ENCODE results near the gene EIF4G3.
A peak's percentile ranks its signal among the peaks of the same experiment; 100 is the strongest.
"Not testable (repeated sequence)": the region's sequence is repeated elsewhere in the genome, so short reads cannot be mapped to it uniquely, and the experiment has no call there.

EIF4G3 gene

GRCh38 chr1:21182181-21182731 lies 5.6 kb upstream of the EIF4G3 start:
- no peak for DNase-seq

- DNase-seq = not testable (repeated sequence)
These were observed 1.6 kb upstream of the EIF4G3 start for GRCh38 chr1:21178271-21178670.

GRCh38 chr1:21175670-21176581 lies 771 bp downstream of the EIF4G3 start:
- peak; percentile 18 for DNase-seq

GRCh38 chr1:21175324-21175669 lies 1.4 kb downstream of the EIF4G3 start:
- no peak for DNase-seq

- DNase-seq = no peak
These were observed 1.9 kb downstream of the EIF4G3 start for GRCh38 chr1:21174654-21175323.

- no peak for DNase-seq
These were observed 2.5 kb downstream of the EIF4G3 start for GRCh38 chr1:21174230-21174629.

- DNase-seq = not testable (repeated sequence)
These were observed 3.6 kb downstream of the EIF4G3 start for GRCh38 chr1:21173096-21173495.

GRCh38 chr1:21170837-21171236 lies 5.9 kb downstream of the EIF4G3 start:
- not testable (repeated sequence) for DNase-seq

- no peak for DNase-seq
These were observed 8.3 kb downstream of the EIF4G3 start for GRCh38 chr1:21168444-21168843.

GRCh38 chr1:21165646-21166045 lies 11.1 kb downstream of the EIF4G3 start:
- DNase-seq = no peak

- no peak for DNase-seq
These were observed 11.6 kb downstream of the EIF4G3 start for GRCh38 chr1:21165076-21165475.

GRCh38 chr1:21164266-21164665 lies 12.4 kb downstream of the EIF4G3 start:
- no peak for DNase-seq

- no peak for DNase-seq
These were observed 13.8 kb downstream of the EIF4G3 start for GRCh38 chr1:21162740-21163464.

- no peak for DNase-seq
These were observed 14.9 kb downstream of the EIF4G3 start for GRCh38 chr1:21161842-21162241.

GRCh38 chr1:21160263-21160796 lies 16.4 kb downstream of the EIF4G3 start:
- no peak for DNase-seq

- DNase-seq = no peak
These were observed 18.8 kb downstream of the EIF4G3 start for GRCh38 chr1:21157868-21158267.

GRCh38 chr1:21157054-21157453 lies 19.6 kb downstream of the EIF4G3 start:
- DNase-seq = no peak

GRCh38 chr1:21156019-21156418 lies 20.7 kb downstream of the EIF4G3 start:
- DNase-seq = no peak

GRCh38 chr1:21154717-21155116 lies 22.0 kb downstream of the EIF4G3 start:
- no peak for DNase-seq

GRCh38 chr1:21153388-21153787 lies 23.3 kb downstream of the EIF4G3 start:
- DNase-seq = no peak

- no peak for DNase-seq
These were observed 24.1 kb downstream of the EIF4G3 start for GRCh38 chr1:21152423-21153100.

GRCh38 chr1:21149855-21150432 lies 26.8 kb downstream of the EIF4G3 start:
- no peak for DNase-seq
